Measurements from ENCODE around the gene IFT88. TPM values are rescaled to one million over a fixed set of nuclear protein-coding genes. Genes with fewer than 3 reads are reported as not detected.

Gene IFT88
- total RNA-seq, result 21.0 and 22.5 TPM in 2 replicates
- long read RNA-seq, transcript IFT88-202 (26 exons, 2,856 nt), result major isoform, 8 of 79 reads
- long read RNA-seq, partial matches to known transcripts, result 30 of 79 reads
- long read RNA-seq, other reads (novel, unspliced or antisense), result 41 of 79 reads

GRCh38 chr13:20566898-20567874 lies at the start of gene IFT88:
Gene IFT88 (plus strand): TSS chr13:20567157. CDS start chr13:20574386, 7,229 bp downstream.
- Mint-ChIP-seq H3K4me3 (peak within 1 kb of the TSS; percentile 98), H3K27me3 (ENCODE audit: low read depth) (no peaks in the 10 kb centered on the region), H3K27ac (ENCODE audit: unreplicated experiment) (peak within 1 kb of the TSS; percentile 99), H3K4me1 (peaks cover 18% of the 10 kb centered on the region), H3K36me3 (ENCODE audit: low read depth) (peaks cover 33% of the 10 kb centered on the region), H3K9me3 (peaks cover 15% of the 10 kb centered on the region)
- peak; percentile 86 for DNase-seq (ENCODE audit: low read depth, low spot score)
- no peak for TF ChIP-seq CTCF (conservative IDR thresholded peaks at IDR 0.05)

GRCh38 chr13:20518660-20519100 lies 48.3 kb upstream of the IFT88 start:
- Mint-ChIP-seq H3K4me1 (peaks cover 4% of the 10 kb centered on the region), H3K36me3 (ENCODE audit: low read depth) (peaks cover 6% of the 10 kb centered on the region), H3K27me3 (ENCODE audit: low read depth) (no peaks in the 10 kb centered on the region), H3K27ac (ENCODE audit: unreplicated experiment) (peak overlapping the region; percentile 40), H3K4me3 (no peak overlapping the region), H3K9me3 (peaks cover 3% of the 10 kb centered on the region)
- no peak for DNase-seq (ENCODE audit: low read depth, low spot score)
- TF ChIP-seq CTCF (conservative IDR thresholded peaks at IDR 0.05), result no peak

- no peak for TF ChIP-seq CTCF (conservative IDR thresholded peaks at IDR 0.05)
- no peak for DNase-seq (ENCODE audit: low read depth, low spot score)
- Mint-ChIP-seq H3K4me3 (no peak overlapping the region), H3K36me3 (ENCODE audit: low read depth) (peaks cover 6% of the 10 kb centered on the region), H3K27me3 (ENCODE audit: low read depth) (peaks cover 4% of the 10 kb centered on the region), H3K27ac (ENCODE audit: unreplicated experiment) (no peak overlapping the region), H3K9me3 (peaks cover 3% of the 10 kb centered on the region), H3K4me1 (peaks cover 9% of the 10 kb centered on the region)
Observed at GRCh38 chr13:20519875-20520274, 47.1 kb upstream of the IFT88 start.

- no peak for DNase-seq (ENCODE audit: low read depth, low spot score)
- H3K9me3 Mint-ChIP-seq, result peaks cover 3% of the 10 kb centered on the region
- no peak overlapping the region for H3K4me3 Mint-ChIP-seq
- H3K4me1 Mint-ChIP-seq, result peaks cover 17% of the 10 kb centered on the region
- TF ChIP-seq CTCF (conservative IDR thresholded peaks at IDR 0.05), result no peak
- peaks cover 6% of the 10 kb centered on the region for H3K36me3 Mint-ChIP-seq (ENCODE audit: low read depth)
- no peak overlapping the region for H3K27ac Mint-ChIP-seq (ENCODE audit: unreplicated experiment)
- H3K27me3 Mint-ChIP-seq (ENCODE audit: low read depth), result peaks cover 8% of the 10 kb centered on the region
Observed at GRCh38 chr13:20521364-20522115, 45.4 kb upstream of the IFT88 start.

- peaks cover 22% of the 10 kb centered on the region for H3K27me3 Mint-ChIP-seq (ENCODE audit: low read depth)
- DNase-seq (ENCODE audit: low read depth, low spot score), result no peak
- peaks cover 26% of the 10 kb centered on the region for H3K4me1 Mint-ChIP-seq
- no peaks in the 10 kb centered on the region for H3K36me3 Mint-ChIP-seq (ENCODE audit: low read depth)
- H3K4me3 Mint-ChIP-seq, result peak overlapping the region; percentile 90
- H3K9me3 Mint-ChIP-seq, result no peaks in the 10 kb centered on the region
- no peak for TF ChIP-seq CTCF (conservative IDR thresholded peaks at IDR 0.05)
- H3K27ac Mint-ChIP-seq (ENCODE audit: unreplicated experiment), result no peak overlapping the region
Observed at GRCh38 chr13:20525144-20525600, 41.8 kb upstream of the IFT88 start.

All from neural crest cell (in vitro differentiated cells).